Caki2 (cell line): Measurements from ENCODE around the gene BTN1A1. TPM values are rescaled to one million over a fixed set of nuclear protein-coding genes. Genes with fewer than 3 reads are reported as not detected.

ENCODE experiments used
- DNase-seq: peaks from one replicate; pipeline ENCODE4 v3.0.0-alpha.2; 2015; ENCODE audit warnings: low read depth
- in situ Hi-C: cut with HindIII; loops from 2 replicates; pipeline ENCODE4 v1.10.0; 2016; ENCODE audit warnings: low sequenced_read_pairs, low pct_unique_long_range_greater_than_20kb, mixed read lengths
- total RNA-seq: library from RNA; depleted of rRNA; stranded (reverse); fragments of >200 nt; shearing (Covaris generic); gene quantifications from 2 replicates; pipeline ENCODE4 v1.2.3, GENCODE V29; 2014; ENCODE audit warnings: low replicate concordance; rRNA removed

BTN1A1 gene
- total RNA-seq, 1 experiment from 2014 or later = 0.47 TPM

DNA sequence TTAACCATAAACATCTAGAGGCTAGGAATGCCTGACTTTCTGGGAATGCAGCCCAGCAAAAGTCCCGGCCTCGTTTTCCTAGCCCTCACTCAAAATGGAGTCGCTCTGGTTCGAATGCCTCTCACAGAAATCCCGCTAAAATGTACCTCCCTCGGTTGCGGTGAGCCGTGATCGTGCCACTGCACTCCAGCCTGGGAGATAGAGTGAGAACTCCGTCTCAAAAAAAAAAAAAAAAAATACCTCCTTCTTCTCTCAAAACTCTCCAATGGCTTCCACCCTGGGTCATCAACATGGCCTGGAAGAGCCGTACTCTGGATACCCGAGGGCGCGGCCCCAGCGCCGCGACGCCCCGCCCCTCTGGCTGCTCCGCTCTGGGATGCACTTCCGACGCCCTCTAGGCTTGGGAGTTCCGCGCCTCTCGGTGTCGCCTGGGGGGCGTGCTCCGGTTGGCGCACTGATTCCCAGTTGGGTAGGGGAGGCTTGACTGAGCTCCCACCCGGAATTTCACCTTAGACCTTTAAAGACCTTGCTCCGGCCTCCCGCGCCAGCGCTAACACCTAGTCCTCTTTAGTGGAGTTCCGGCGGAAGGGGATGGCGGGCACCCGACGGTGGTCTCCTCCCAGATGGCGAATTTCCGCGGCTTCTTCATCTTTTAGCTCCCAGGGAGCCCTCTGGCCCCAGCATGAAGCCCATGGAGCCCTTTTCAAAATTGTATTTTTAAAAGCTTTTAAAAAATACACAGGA lies 50.3 kb downstream of the BTN1A1 start:
- in situ Hi-C loops = no loop called here
- DNase-seq = peak; percentile 74

DNA sequence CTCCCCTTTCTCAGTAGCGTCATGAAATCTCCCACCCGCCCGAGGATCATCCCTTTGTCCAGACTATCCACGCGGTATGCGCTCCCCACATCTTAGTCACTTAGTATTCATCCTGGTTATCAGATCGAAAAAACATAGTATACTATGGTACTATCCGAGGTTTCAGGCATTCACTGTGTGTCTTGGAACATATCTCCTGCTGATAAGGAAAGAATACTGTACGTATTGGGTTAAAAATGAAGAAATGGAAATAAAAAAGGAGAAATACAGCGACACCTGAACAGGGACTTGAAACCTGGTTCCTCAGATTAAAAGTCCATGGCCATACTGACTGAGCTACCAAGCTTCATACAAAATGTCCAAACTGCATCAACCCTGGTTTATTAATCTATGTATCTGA lies 52.1 kb downstream of the BTN1A1 start:
- in situ Hi-C loops = no loop called here
- DNase-seq = no peak

DNA sequence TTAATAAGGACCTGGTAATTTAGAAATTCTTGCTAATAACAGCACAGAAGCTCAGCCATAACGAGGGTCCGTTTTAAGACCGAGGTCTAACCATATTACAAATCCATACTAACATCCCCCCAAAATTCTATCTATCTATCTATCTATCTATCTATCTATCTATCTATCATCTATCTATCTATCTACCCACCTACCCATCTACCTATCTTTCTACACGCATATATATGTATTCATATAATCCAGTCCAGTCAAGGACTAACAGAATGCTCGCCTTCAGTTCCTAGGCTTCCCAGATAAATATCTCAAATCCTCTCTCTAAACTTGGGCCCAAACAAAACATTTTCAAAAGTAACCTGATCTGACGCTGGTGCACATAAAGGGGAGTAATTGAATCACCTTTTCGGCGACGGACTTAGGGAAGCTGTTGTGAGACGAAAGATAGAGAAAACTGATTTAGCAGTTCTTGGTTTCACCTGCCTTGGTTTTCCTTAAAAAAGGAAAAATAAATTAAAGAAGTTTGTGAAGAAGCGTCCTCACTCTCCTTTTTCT lies 52.6 kb downstream of the BTN1A1 start:
- DNase-seq = no peak
- in situ Hi-C loops = no loop called here

DNA sequence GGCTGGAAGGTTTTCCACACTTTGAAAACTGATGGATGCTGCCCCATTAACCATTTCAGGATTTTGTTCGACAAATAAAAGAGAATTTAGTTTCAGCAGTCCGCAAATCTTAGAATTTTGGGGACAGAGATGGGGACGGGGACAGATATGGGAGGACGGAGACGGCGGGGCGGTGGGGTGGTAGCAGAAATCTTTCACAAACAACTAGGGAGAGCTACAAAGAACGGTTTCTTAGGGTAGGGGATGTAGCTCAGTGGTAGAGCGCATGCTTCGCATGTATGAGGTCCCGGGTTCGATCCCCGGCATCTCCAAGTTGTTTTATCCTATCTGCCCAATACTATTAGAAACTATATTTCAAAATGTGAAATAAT lies 53.1 kb downstream of the BTN1A1 start:
- in situ Hi-C loops = no loop called here
- peak; percentile 76 for DNase-seq

DNA sequence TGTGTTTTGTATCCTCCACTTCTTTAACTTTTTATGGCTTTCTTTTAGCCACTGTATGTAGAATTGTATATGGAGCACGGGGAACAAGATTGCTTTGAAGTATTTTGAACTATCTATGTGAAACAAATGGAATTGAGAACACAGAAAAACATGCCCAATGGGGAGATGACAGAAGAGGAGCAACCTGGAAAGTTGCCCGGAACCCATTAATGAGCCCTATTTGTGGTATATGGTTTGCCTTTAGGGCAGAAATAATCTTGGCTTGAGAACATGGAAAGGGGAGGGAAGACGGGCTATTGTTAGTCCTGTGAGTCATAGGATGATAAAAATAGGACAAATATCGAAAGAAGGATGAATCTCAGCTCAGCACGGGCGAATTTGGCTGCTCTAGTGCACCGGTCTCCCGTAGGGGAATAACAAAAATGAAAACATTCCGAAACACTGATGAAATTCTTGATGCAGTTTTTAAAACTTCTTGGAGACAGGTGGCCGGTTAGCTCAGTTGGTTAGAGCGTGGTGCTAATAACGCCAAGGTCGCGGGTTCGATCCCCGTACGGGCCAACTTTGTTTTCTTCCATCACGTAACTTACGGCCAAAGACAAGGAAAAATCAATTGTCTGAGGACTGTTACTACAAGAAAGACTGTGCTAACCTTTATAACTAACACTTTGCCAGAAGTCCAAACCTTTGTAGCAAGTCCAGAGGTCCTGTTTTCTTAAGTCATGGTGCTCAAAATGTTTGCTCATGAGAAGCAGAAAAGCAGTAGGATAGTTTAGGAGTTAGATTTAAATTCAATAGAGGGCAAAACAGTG lies 53.7 kb downstream of the BTN1A1 start:
- in situ Hi-C loops = no loop called here
- DNase-seq = peak; percentile 94

DNA sequence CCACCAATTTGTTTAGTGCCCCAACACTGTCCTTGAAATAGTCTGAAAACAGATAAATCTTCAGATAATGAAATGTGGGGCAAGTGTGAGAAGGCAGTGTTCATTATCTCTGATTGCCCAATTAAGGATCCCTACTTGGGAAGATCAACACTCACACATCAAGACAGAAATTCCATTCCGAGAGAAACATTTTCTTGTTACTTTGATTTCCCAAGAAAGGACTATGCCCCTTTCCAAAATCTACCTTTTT lies 54.3 kb downstream of the BTN1A1 start:
- in situ Hi-C loops = no loop called here
- DNase-seq = no peak

DNA sequence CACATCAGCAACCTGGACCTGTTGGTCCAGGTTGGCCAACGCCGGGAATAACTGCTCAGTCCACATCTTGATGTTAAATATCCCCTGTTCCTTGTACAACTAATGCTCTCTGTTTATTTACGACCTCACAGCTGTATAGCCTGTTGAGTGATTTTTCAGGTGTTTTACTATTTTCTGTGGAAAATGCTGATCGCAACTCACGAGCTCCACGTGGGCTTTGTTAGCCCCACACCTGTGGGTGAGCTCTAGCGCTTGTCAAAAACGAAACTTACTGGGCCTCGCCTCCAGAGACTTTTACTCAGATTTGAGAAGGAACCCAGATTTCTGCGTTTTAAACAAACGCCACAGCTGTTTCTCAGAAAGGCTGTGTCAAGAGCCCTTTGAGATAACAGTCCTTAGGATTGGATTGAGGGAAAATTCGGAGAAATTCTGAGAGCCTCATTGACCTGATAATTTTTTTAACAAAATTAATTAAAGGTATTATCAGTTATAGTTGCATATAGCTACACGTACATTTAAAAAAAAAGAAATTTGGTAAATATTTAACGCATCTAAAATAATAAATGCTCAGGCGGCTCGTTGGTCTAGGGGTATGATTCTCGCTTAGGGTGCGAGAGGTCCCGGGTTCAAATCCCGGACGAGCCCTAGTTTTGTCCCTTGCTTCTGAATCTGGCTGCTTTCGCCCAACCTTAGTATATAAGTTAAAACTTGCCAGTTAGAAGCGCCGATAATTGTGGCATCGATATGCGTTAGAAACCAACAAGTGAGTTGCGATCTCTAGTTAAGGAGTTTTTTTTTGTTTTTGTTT lies 54.8 kb downstream of the BTN1A1 start:
- DNase-seq = peak; percentile 78
- in situ Hi-C loops = no loop called here

DNA sequence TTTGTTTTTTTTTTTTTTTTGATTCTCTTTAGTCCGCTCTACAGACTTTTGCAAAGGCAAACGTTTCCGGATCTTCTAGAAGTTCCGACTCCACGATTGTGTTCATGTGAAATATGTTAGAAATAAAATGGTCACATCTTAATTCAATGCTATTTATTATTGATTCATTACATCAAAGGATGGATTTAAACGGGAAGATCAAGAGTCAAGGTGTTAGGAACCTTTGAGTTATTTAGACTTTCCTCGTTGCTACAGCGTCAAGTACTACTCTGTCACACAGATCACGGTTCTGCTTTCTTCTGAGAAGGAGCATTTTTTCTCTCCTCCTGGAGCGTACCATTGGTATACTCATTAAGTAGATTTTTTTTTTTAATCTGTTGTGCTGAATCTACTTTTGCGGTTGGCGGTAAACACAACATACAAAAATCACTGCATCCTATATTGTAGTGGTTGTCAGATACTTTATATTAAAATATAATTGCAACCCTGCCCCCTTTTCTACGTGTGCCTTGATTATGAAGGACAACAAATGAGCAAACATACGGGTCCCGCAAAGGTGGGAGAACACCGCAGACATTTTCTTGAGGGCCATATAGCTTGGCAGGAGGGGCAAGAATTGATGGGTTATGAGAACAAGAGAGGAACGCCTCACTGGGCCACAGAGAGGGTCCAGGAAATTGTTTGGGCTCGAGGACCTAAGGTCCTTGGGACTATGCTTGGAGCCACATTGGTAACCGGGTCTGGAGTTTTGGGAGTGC lies 55.6 kb downstream of the BTN1A1 start:
- in situ Hi-C loops = no loop called here
- DNase-seq = no peak

DNA sequence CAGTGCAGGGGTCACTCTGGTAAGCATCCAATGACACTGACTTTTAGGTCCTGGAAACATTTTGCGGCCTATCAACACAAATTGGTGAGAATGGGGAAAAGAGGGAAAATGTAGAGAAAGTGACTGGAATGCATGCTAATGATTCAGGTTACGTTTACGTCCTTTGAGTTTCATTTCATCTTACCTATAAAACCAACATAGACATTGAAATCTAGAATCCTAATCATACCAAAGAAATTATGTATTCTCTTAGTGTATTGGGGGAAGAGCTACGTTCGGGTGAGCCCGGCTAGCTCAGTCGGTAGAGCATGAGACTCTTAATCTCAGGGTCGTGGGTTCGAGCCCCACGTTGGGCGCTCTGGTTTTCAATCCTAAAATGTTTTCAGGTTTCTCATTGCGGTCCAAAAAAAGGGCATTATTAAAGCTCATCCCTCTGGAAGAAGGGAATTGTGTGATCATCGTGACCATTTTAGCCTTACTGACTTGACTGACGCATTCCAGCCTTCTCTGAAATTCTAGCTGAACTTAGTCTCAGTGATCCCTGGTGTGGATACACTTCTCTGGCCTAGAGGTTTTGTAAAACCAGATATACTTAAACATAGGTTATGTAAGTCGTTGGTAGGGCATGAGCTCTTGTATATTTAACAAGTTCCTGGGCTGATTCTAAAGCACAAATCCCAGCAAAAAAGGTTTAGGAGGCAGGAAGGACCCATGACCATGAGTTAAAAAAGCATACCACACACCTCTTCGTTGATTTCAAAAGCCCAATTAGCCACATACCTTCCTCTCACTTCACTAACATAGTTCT lies 56.4 kb downstream of the BTN1A1 start:
- DNase-seq = peak; percentile 91
- in situ Hi-C loops = no loop called here

Other genes starting within 250 kb of the BTN1A1 start
- gene BTN3A2, start 135.1 kb upstream of the BTN1A1 start, total RNA-seq = 34.2 and 38.7 TPM in 2 replicates
- 12.7 and 16.0 TPM in 2 replicates for gene BTN2A2, start 117.2 kb upstream of the BTN1A1 start, total RNA-seq
- 36.4 and 50.4 TPM in 2 replicates for gene BTN3A1, start 98.0 kb upstream of the BTN1A1 start, total RNA-seq
- gene BTN3A3, start 59.8 kb upstream of the BTN1A1 start, total RNA-seq = 10.6 and 19.0 TPM in 2 replicates
- 14.1 and 20.3 TPM in 2 replicates for gene BTN2A1, start 42.3 kb upstream of the BTN1A1 start, total RNA-seq
- 136 and 165 TPM in 2 replicates for gene HMGN4, start 38.1 kb downstream of the BTN1A1 start, total RNA-seq
- 24.0 and 36.6 TPM in 2 replicates for gene ABT1, start 96.7 kb downstream of the BTN1A1 start, total RNA-seq
- gene ZNF322, start 159.4 kb downstream of the BTN1A1 start, total RNA-seq = 15.4 and 21.5 TPM in 2 replicates